B cell (primary cell): ENCODE data around the gene KLC4.

Source experiments
- EZH2 ChIP-seq: IDR thresholded peaks from 2 replicates; pipeline ENCODE4 v1.6.1; 2012; ENCODE audit warnings: borderline replicate concordance, low read depth, mild to moderate bottlenecking, moderate library complexity, low read length; ENCODE audit not compliant: insufficient read depth, poor library complexity, severe bottlenecking
- TF ChIP-seq, protein P1 (sequence below): fragments of 200-600 bp; IDR thresholded peaks from one replicate; pipeline ENCODE4 v1.8.0; 2022; ENCODE audit warnings: antibody characterized with exemption, mild to moderate bottlenecking

GRCh38 chr6:43089874-43090558 is 30.6 kb downstream of the KLC4 start:
- TF ChIP-seq, protein P1, sequence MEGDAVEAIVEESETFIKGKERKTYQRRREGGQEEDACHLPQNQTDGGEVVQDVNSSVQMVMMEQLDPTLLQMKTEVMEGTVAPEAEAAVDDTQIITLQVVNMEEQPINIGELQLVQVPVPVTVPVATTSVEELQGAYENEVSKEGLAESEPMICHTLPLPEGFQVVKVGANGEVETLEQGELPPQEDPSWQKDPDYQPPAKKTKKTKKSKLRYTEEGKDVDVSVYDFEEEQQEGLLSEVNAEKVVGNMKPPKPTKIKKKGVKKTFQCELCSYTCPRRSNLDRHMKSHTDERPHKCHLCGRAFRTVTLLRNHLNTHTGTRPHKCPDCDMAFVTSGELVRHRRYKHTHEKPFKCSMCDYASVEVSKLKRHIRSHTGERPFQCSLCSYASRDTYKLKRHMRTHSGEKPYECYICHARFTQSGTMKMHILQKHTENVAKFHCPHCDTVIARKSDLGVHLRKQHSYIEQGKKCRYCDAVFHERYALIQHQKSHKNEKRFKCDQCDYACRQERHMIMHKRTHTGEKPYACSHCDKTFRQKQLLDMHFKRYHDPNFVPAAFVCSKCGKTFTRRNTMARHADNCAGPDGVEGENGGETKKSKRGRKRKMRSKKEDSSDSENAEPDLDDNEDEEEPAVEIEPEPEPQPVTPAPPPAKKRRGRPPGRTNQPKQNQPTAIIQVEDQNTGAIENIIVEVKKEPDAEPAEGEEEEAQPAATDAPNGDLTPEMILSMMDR, result no peak
- TF ChIP-seq EZH2, result no peak
